Stimulated activated CD8-positive, alpha-beta memory T cell treated with anti-CD3 and anti-CD28 coated beads, Interleukin-7, amount 100 ng/mL, for 4 hours (primary cell): ENCODE data around the gene LKAAEAR1.
"Not testable (repeated sequence)": the region's sequence is repeated elsewhere in the genome, so short reads cannot be mapped to it uniquely, and the experiment has no call there.

Experiments used
- DNase-seq, 2 donors: peaks; one replicate each; pipeline ENCODE4 v3.0.0-alpha.2; 2020; ENCODE audit warnings: low read depth in 2 of 2

The LKAAEAR1 gene, protein sequence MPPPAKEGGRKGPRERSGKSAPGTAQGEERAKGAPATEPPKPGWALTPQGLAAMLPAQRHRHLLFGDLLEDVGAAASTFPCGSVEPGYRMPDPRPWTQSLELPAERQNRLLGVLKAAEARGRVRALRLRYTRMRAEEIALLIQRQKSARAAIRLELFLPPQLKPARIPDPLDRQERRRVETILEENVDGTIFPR

DNA sequence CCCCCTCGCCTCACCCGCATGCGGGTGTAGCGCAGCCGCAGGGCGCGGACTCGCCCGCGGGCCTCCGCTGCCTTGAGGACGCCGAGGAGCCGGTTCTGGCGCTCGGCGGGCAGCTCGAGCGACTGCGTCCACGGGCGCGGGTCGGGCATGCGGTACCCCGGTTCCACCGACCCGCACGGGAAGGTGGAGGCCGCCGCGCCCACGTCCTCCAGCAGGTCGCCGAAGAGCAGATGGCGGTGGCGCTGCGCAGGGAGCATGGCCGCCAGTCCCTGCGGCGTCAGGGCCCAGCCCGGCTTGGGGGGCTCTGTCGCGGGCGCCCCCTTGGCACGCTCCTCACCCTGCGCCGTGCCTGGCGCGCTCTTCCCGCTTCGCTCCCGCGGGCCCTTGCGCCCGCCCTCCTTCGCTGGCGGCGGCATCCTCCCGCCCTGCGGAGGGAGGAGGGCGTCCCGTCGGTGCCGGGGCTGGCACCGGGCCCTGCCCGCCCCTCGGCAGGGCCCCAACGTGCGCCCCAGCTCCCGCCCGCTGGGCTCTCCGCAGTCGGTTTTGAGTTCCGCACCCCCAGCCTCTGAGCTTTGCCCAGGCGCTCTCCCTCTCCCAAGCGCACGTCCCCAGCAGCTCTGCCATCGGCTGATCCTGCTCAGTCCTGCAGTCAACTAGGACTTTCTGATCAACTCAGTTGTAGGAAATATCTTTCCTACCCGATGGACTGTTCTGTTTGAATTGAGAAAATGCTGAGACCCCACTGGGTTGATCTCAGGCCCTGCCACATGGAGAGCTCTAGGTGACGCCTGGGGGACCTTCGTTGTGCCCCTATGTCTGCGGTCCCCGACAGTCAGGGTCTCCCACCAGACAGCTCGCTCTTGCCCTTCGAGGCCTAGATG, at the start of gene LKAAEAR1:
Gene LKAAEAR1 (minus strand): TSS at position 595 of the 881 bp plus-strand sequence. CDS start 179 bp downstream, at position 416.
- no peak for DNase-seq

DNA sequence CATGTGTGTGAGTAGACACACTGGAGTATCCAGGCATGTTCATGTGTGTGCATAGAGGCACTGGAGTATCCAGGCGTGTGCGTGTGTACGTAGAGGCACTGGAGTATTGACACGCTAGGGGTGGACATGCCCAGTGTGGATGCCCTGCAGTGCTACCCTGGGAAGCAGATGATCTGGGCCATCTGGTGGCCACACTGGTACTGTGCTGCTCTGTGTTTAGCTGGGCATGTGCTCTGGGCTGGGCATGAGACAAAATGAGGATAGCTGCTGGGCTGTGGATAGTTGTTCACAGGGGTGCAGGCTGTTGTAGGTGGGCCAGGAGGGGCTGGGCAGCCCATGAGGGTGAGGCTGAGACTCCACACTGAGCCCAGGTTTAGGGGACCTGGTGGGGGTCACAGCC, 47.2 kb upstream of the LKAAEAR1 start:
- DNase-seq, result no peak

DNA sequence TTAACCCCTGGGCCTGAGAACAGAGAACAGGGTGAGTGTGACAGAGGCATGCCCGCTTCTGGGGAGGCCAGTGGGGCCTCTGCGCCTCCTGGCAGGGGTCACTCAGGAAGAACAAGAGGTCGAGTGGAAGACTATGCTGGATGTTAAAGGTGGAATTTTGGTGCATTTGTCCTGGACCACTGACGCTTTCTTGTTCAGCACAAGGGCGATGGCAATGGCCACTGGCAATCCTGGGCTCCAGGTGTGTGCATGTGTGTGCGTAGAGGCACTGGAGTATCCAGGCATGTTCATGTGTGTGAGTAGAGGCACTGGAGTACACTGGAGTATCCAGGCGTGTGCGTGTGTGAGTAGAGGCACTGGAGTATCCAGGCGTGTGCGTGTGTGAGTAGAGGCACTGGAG, 46.7 kb upstream of the LKAAEAR1 start:
- DNase-seq, result no peak

DNA sequence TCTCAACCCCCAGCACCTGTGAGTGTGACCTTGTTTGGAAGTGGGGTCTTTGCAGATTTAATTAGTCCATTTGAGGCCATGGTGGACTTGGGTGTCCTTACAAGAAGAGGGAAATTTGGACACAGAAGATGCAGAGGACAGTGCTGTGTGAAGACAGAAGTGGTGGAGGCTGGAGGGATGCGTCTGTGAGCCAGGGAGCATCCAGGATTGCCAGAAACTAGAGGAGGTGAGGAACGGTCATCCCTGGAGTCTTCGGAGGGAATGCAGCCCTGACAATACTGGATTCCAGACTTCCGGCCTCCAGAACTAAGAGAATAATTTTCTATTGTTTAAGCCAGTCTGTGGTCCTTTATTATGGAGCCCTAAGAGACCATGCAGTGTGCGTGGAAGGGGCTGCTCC, 46.1 kb upstream of the LKAAEAR1 start:
- no peak for DNase-seq

DNA sequence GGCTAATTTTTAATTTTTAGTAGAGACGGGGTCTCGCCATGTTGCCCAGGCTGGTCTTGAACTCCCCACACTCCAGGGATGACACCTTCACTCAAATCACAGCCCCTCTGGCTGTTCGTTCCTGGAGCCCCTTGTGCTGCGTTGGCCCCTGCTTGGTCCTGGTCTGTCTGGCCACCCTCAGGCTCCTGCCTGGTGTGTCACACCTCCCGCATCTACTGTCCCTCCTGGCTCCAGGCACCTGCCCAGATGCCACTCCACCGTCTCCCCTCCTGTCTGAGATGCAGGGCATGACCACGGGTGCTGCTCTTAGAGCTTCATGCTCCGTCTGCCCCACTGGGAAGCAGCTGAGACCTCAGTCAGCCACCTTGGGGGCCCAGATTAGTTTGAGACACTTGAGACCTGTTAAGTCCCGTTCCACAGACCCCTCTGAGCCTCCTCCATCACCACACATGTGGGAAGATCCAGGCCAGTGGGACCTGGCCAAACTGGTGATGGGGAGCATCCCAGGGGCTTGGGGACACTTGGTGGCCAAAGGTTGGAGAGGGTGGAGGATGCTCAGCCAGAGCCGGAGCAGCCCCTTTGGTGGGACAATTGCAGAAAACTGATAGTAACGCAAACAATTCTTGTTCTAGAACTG, 45.1 kb upstream of the LKAAEAR1 start:
- DNase-seq, result no peak

DNA sequence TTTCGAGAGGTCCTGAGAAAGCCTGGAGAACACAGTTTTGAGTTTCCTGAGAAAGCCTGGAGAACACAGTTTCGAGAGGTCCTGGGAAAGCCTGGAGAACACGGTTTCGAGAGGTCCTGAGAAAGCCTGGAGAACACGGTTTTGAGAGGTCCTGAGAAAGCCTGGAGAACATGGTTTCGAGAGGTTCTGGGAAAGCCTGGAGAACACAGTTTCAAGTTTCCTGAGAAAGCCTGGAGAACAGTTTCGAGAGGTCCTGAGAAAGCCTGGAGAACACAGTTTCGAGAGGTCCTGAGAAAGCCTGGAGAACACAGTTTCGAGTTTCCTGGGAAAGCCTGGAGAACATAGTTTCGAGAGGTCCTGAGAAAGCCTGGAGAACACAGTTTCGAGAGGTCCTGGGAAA, 39.3 kb upstream of the LKAAEAR1 start:
- not testable (repeated sequence) for DNase-seq

DNA sequence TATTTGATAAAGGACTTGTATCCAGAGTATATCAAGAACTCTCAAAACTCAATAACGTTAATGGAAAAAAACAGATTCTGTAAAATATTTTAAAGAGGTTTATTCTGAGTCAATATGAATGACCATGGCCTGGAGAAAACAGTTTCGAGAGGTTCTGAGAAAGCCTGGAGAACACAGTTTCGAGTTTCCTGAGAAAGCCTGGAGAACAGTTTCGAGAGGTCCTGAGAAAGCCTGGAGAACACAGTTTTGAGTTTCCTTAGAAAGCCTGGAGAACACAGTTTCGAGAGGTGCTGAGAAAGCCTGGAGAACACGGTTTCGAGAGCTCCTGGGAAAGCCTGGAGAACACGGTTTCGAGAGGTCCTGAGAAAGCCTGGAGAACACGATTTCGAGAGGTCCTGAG, 38.7 kb upstream of the LKAAEAR1 start:
- not testable (repeated sequence) for DNase-seq

DNA sequence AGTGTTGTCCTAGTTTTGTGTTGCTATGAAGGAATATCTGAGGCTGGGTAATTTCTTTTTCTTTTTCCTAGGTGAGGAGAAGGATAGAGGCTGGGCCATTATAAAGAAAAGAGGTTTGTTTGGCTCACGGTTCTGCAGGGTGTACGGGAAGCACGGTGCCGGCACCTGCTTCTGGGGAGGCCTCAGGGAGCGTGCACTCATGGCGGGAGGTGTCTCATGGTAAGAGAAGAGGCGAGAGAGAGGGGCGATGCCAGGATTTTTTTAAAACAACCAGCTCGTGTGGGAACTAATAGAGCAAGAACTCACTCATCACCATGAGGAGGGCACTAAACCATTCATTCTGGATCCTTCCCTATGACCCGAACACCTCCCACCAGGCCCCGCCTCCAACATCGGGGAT, 37.4 kb upstream of the LKAAEAR1 start:
- no peak for DNase-seq

DNA sequence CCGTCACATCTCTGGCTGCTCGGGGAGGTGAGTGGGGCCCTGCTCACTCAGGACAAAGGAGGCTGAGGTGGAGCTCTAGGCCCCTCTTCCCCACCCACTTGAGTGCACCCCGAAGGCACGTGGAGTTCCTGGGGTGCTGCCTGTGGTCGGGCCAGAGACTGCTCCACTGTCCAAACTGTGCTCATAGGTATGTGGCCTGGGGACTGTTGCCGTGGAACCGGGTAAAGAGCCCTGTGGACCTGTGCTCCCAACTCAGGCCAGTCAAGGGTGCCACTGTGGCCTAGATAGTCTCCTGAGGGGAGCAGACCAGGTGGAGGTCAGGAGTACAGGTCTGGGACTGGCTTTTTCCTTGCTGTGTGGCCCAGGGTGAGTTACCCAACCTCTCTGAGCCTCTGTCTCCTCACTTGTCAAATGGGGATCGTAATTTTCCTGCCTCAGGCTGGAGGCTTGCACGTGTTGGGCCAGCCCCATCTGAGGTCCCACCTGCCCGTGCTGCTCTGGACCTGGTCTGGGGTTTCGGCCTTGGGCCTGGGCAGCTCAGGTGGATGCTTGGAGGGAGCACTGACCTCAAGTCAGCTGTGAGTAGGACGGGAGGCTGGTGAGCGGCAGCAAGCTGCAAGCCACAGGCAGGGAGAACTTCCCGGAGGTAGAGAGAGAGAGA, 35.6 kb upstream of the LKAAEAR1 start:
- no peak for DNase-seq

DNA sequence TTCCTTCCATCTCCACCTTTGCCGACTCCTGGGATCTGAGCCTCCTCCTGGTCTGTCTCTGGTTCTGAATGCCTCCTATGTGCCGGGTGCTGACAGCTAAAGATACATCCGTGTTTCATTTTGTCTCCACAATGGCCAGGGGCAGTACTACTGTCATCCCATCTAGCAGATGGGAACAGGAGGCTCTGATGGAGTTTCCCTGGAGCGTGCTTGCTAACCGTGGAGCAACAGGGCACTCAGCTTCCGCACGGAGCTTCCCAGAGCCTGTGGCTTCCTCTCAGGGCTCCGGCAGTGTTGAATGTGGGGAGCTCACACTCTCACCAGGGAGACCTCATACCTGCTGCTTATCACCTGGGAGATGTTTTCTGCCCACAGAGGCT, 35.1 kb upstream of the LKAAEAR1 start:
- no peak for DNase-seq

DNA sequence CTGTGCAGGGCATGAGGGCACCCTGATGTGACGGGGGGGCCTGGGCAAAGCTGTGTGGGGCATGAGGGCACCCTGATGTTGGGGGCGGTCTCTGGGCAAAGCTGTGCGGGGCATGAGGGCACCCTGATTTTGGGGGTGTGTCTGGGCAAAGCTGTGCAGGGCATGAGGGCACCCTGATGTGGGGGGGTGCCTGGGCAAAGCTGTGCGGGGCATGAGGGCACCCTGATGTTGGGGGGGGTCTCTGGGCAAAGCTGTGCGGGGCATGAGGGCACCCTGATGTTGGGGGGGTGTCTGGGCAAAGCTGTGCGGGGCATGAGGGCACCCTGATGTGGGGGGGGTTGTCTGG, 33.2 kb upstream of the LKAAEAR1 start:
- not testable (repeated sequence) for DNase-seq

DNA sequence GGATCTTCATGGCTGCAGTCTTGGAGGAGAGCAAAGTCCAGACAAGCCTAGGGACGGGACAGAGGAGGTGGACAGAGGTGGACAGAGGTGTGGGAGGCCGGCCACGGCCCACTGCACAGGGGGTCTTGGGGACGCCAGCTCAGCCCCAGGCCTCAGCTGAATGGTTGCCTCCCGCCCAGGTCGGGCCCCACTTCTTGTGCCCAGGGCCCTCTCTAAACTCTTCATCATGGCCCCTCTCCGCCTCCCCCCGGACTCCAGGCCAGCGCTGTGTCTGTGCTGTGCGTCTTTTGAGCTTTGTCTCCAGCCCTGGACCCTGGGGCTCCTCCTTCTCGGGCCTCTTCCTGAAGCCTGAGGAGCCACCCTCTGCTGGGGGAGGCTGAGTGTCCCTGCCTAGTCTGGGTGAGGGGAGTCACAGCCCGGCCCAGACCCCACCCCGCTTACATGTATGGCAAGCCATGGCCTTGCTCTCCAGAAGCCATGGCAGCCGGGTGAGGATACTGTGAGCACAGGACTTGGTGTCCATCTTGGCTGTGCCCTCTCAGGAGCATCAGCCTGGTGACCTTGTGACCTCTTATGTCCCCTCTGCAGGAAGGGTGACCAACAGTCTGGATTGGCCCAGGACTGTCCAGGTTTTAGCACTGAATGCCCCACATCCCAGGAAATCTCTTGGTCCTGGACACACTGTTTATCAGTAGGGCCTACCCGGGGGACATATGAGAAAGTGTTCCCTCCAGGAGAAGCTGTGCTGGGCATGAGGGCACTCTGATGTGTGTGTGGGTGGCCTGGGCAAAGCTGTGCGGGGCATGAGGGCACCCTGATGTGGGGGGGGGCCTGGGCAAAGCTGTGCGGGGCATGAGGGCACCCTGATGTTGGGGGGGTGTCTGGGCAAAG, 32.6 kb upstream of the LKAAEAR1 start:
- DNase-seq, result no peak

DNA sequence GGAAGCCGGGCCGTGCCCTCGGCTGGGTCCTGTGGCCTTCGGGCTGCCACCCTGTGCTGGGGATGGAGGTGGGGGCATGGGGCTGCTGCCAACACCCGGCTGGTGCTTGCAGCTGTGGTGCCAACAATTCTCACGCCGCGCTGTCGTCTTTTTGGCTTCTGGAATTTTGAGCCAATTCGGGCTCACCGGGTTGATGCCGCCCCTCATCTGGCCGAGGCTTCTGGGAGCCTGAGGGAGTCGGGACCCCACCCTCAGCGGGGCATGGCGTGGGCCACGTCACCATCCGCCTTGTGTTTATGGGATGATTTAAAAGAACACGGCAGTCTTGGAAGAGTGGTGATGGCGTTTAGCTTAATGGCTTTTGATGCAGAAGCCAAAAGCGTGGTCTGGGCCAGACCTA, 31.8 kb upstream of the LKAAEAR1 start:
- no peak for DNase-seq

DNA sequence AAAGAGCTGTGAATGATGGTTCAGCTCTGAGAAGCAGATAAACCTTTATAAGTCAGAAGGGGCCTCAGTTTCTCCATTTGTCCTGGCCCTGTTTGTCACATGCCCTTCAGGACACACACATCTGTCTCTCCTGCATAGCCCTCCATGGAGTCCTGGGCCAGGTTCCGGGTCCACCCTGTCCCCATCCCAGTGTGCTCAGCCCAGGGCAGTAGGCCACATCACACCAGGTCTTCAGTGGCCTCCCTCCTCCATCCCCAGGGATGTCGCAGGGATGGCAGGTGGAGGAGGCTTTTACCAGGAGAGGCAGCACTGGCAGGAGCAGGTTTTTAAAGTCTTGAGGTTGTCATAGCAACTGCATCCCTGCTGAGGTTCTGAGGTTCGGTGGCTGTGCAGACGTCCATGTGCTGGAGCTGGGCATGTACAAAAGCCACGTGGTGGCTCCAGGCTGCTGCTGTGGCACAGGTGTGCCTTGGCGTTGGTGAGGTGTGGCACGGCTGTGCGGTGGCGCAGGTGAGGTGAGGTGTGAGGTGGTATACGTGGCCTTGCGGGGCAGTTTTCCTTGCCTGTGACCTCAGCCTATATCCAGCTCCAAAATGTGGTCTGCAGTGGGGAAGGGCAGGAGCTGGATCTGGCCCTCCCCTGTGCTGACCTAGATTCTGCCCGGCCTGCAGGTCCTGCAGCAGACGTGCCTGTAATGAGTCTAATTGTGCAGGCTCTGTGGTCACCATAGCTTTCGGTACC, 31.1 kb upstream of the LKAAEAR1 start:
- DNase-seq, result no peak

DNA sequence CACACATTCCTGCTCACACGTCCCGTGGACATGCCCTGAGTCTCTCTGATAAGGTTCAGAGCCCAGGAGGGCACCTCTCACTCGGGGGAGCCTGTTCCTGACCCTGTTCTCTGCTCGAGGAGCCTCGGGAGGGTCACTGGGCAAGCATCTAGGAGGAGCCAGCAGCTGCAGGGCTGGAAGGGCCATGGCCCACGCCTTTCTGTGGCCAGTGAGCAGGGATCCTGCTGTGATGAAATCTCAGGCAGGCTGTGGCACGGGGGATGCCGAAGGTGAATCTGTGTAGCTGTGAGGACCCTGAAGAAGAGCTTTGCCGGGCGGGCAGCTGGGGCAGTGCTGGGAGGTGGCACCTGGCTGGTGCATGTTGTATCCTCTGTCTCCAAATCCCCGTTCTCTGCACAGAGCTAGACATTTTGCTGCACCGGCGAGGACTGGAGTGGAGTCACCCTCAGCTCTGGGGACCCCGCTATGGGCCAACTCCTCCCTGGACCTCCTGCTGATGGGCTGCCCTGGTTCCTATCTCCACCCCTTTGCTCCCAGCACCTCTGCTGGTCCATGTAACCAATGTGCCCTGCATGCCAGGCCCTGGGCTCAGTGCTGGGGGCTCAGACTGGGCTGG, 30.3 kb upstream of the LKAAEAR1 start:
- no peak for DNase-seq

DNA sequence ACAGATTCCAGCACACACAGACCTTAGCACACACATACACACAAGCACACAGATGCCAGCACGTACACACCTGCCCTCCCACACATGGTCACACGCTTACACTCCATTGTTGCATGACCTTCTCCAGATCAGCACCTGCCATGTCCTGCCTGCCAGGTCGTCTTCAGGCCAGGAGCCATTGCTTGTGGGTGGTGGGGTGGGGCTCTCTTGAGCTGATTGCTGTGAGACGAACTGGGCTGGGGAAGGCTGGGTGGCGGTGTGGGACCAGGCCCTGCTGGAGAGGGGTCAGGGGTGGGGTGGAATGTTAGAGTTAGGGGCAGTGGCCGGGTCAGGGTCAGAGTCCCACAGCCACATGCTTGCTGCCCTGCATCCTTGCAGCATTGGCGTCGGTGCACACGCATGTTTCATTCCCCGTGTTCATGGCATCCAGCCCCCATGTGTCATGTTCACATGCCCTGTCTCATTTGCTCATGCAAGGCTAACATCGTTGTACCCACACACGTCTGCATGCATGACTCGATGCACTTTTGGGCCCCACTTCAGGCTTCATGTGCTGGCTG, 29.7 kb upstream of the LKAAEAR1 start:
- no peak for DNase-seq

DNA sequence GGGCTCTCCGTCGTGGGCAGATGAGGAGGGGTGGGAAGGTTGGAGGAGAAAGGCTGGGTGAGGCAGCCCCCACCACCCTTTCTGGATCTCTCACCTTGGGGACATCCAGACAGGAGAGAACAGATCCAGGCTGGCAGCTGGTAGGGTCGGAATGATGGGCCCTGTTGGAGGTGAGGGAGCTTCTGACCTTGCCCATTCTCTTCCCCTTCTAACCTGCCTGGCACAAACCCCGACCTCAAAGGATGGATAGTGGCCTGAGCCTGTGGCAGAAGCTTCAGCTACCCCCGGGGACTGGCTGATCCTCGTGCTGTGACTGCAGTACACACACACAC, 29.2 kb upstream of the LKAAEAR1 start:
- no peak for DNase-seq

DNA sequence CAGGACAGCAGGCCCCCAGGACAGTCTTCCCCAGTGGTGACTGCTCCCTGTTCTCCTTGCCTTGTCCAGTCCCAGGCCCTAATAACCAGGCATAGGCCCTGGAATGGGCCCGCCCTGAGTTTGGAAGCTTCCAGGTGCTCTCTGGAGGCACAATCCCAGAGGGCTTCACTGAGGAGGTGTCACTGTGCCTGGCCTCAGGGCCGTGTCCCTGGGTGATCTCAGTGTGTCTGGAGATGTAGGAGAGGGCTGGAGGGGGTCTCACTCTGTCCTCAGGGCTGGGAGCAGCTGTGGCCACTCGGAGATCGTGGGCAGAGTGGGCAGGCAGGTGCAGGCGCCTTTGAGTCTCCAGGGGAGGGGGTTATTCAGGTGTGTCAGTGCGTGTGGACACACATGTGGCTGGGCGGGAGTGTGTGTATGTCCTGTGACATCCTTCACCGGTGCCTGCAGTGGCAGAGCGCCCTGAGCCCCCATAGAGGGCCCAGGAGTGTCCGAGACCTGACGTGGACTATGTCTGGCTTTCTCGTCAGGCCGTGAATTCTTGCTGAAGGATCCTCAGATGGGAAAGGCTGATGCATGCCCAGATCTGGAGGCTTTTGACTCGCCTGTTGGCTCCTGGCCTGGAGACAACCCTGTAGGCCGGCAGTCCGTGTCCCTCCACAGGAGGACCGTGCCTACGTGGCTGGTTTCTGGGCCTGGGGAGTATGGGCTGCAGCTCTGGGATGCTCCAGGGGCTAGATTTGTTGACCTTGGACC, 28.7 kb upstream of the LKAAEAR1 start:
- no peak for DNase-seq
